Neural crest cell (in vitro differentiated cells): ENCODE results near the gene FCF1. TPM values are rescaled to one million over a fixed set of nuclear protein-coding genes. Genes with fewer than 3 reads are reported as not detected.

Source experiments
- DNase-seq: peaks from one replicate; pipeline ENCODE4 v3.0.0; 2021; ENCODE audit warnings: low read depth, mixed read lengths, low spot score
- H3K27ac Mint-ChIP-seq: one replicate; pipeline ENCODE4 v1.8.0; 2021; ENCODE audit warnings: mild to moderate bottlenecking, mixed read lengths; ENCODE audit not compliant: unreplicated experiment
- H3K27me3 Mint-ChIP-seq: 2 replicates; pipeline ENCODE4 v1.8.0; 2021; ENCODE audit warnings: low read depth, mild to moderate bottlenecking, mixed read lengths
- H3K36me3 Mint-ChIP-seq: 2 replicates; pipeline ENCODE4 v1.8.0; 2021; ENCODE audit warnings: low read depth, mild to moderate bottlenecking, mixed read lengths
- H3K4me1 Mint-ChIP-seq: 2 replicates; pipeline ENCODE4 v1.8.0; 2021; ENCODE audit warnings: mixed read lengths
- H3K4me3 Mint-ChIP-seq: one replicate; pipeline ENCODE4 v1.8.0; 2021; ENCODE audit warnings: mild to moderate bottlenecking, mixed read lengths
- H3K9me3 Mint-ChIP-seq: 2 replicates; pipeline ENCODE4 v1.8.0; 2021; ENCODE audit warnings: mixed read lengths
- long read RNA-seq: library from polyadenylated mRNA; unstranded; transcript quantifications from one replicate; pipeline ENCODE4 v2.0.0, GENCODE V29; 2020
- total RNA-seq: library from RNA; stranded (reverse); gene quantifications from 2 replicates; pipeline ENCODE4 v1.2.1, GENCODE V29; 2021
- TF ChIP-seq, protein P1 (sequence below): fragments of 200-600 bp; sonication (generic); conservative IDR thresholded peaks from 2 replicates; pipeline ENCODE4 v1.5.0; 2021; ENCODE audit warnings: antibody characterized with exemption, mild to moderate bottlenecking

The FCF1 gene, protein sequence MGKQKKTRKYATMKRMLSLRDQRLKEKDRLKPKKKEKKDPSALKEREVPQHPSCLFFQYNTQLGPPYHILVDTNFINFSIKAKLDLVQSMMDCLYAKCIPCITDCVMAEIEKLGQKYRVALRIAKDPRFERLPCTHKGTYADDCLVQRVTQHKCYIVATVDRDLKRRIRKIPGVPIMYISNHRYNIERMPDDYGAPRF
- total RNA-seq = 53.3 and 58.0 TPM in 2 replicates
- long read RNA-seq, partial matches to known transcripts = 2 of 4 reads
- long read RNA-seq, other reads (novel, unspliced or antisense) = 2 of 4 reads

DNA sequence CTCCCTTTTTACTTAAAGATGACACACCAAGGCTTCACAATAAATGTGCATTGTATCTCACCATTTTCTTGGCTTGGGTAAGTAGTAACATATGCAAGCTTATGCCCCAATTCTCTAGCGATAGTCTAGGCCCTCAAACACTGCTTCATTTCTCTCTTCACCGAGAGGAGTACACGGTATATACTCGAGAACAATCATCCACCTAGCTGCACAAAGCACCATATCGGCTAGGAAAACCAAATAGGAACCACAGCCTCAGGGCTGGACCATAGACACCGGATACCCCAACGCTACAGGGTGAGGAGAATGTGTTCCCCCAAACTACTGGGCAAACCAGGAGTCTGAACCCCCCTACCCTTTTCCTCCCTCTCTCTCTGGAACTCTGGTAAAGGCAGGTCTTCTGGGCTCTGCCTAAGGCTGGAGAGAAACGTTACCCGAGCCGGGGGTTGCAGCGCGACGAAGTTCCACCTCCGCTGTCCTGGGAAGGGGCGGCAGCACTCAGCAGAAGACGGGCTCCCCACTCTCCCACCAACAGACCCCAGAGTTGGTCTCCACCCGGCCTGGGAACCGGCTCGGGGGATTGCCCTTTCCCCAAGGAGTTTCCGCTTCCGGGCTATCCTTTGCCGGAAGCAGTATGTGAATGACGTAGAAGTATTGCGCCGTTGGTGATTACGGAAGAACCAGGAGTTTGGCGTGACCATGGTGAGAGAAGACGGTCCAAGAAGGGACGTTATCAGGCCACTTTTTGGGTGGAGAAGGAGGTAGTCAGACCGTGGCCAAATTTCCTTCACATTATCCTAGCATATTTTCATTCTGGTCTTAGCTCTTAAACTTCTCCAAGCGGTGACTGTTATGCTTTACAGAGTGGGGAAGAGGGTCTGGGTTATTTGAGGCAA is at the start of gene FCF1, which contains the start of gene AREL1:
Gene FCF1 (plus strand): TSS at position 646 of the 896 bp plus-strand sequence. CDS start 54 bp downstream, at position 700.
Gene AREL1 (minus strand): TSS at position 582 of the 896 bp plus-strand sequence. CDS start 27,465 bp downstream, outside the sequence.
- TF ChIP-seq, protein P1, sequence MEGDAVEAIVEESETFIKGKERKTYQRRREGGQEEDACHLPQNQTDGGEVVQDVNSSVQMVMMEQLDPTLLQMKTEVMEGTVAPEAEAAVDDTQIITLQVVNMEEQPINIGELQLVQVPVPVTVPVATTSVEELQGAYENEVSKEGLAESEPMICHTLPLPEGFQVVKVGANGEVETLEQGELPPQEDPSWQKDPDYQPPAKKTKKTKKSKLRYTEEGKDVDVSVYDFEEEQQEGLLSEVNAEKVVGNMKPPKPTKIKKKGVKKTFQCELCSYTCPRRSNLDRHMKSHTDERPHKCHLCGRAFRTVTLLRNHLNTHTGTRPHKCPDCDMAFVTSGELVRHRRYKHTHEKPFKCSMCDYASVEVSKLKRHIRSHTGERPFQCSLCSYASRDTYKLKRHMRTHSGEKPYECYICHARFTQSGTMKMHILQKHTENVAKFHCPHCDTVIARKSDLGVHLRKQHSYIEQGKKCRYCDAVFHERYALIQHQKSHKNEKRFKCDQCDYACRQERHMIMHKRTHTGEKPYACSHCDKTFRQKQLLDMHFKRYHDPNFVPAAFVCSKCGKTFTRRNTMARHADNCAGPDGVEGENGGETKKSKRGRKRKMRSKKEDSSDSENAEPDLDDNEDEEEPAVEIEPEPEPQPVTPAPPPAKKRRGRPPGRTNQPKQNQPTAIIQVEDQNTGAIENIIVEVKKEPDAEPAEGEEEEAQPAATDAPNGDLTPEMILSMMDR = no peak
- no peaks in the 10 kb centered on the region for H3K9me3 Mint-ChIP-seq
- H3K27me3 Mint-ChIP-seq = no peaks in the 10 kb centered on the region
- H3K4me1 Mint-ChIP-seq = peaks cover 23% of the 10 kb centered on the region
- peak; percentile 69 for DNase-seq
- peak within 1 kb of the TSS; percentile 98 for H3K27ac Mint-ChIP-seq
- no peaks in the 10 kb centered on the region for H3K36me3 Mint-ChIP-seq
- H3K4me3 Mint-ChIP-seq = peak within 1 kb of the TSS; percentile 97

GRCh38 chr14:74663884-74664283 is 49.1 kb upstream of the FCF1 start:
- TF ChIP-seq, protein P1 = no peak
- H3K27me3 Mint-ChIP-seq = no peaks in the 10 kb centered on the region
- H3K4me1 Mint-ChIP-seq = no peaks in the 10 kb centered on the region
- no peak overlapping the region for H3K27ac Mint-ChIP-seq
- no peak for DNase-seq
- peaks cover 8% of the 10 kb centered on the region for H3K36me3 Mint-ChIP-seq
- no peaks in the 10 kb centered on the region for H3K9me3 Mint-ChIP-seq
- H3K4me3 Mint-ChIP-seq = no peak overlapping the region

GRCh38 chr14:74664717-74665116 is 48.2 kb upstream of the FCF1 start:
- Mint-ChIP-seq H3K4me1 (no peaks in the 10 kb centered on the region), H3K9me3 (no peaks in the 10 kb centered on the region), H3K36me3 (peaks cover 8% of the 10 kb centered on the region), H3K27me3 (no peaks in the 10 kb centered on the region), H3K4me3 (no peak overlapping the region), H3K27ac (no peak overlapping the region)
- no peak for DNase-seq
- TF ChIP-seq, protein P1 = no peak

DNA sequence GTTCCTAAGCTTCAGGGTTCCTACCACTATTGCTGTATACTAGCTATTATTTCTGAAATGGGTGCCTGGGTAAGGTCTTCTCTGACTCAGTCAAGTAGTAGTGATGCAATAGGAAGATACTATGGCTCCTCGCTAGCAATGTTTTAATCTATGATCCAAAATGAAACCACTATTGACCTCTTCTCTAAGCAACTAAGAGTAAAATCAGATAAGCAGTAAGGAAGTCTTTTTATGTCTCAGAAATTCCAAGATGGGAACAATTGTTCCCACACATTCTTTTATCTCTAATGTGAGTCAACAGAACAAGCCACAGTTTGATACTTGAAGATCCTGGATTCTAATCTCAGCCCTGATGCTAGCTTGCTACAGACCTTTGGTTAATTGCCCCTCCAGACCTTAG is 45.2 kb upstream of the FCF1 start:
- DNase-seq = no peak
- H3K27ac Mint-ChIP-seq = peak overlapping the region; percentile 10
- TF ChIP-seq, protein P1 = no peak
- H3K27me3 Mint-ChIP-seq = no peaks in the 10 kb centered on the region
- peaks cover 8% of the 10 kb centered on the region for H3K36me3 Mint-ChIP-seq
- H3K4me3 Mint-ChIP-seq = no peak overlapping the region
- H3K4me1 Mint-ChIP-seq = no peaks in the 10 kb centered on the region
- no peaks in the 10 kb centered on the region for H3K9me3 Mint-ChIP-seq

GRCh38 chr14:74669256-74669655 is 43.7 kb upstream of the FCF1 start:
- no peaks in the 10 kb centered on the region for H3K9me3 Mint-ChIP-seq
- no peak overlapping the region for H3K27ac Mint-ChIP-seq
- TF ChIP-seq, protein P1 = no peak
- H3K27me3 Mint-ChIP-seq = no peaks in the 10 kb centered on the region
- no peaks in the 10 kb centered on the region for H3K4me1 Mint-ChIP-seq
- no peak for DNase-seq
- H3K36me3 Mint-ChIP-seq = no peaks in the 10 kb centered on the region
- H3K4me3 Mint-ChIP-seq = no peak overlapping the region
